Testis (tissue), 3 donors: ENCODE measurements around the gene SPOCK2. TPM values are rescaled to one million over a fixed set of nuclear protein-coding genes. Genes with fewer than 3 reads are reported as not detected.
A peak's percentile ranks its signal among the peaks of the same experiment; 100 is the strongest.

Experiments used
- DNase-seq: peaks from one replicate; pipeline ENCODE4 v3.0.0-alpha.2; 2019
- H3K27ac ChIP-seq, 2 donors: fragments of 200-600 bp; sonication (generic); one replicate each; pipeline ENCODE4 v1.5.1; 2019
- H3K27me3 ChIP-seq: fragments of 200-600 bp; sonication (generic); one replicate; pipeline ENCODE4 v1.5.1; 2019
- H3K36me3 ChIP-seq: fragments of 200-600 bp; sonication (generic); one replicate; pipeline ENCODE4 v1.5.1; 2017; ENCODE audit warnings: low read depth; ENCODE audit errors: missing control alignments
- H3K4me1 ChIP-seq: fragments of 200-600 bp; sonication (generic); one replicate; pipeline ENCODE4 v1.5.1; 2019
- H3K4me3 ChIP-seq, 2 donors: fragments of 200-600 bp; sonication (generic); one replicate each; pipeline ENCODE4 v1.5.1; 2017 to 2019
- H3K9me3 ChIP-seq: fragments of 200-600 bp; sonication (generic); one replicate; pipeline ENCODE4 v1.5.1; 2017
- CTCF ChIP-seq, 3 experiments: fragments of 450-650 bp in 2 of 3; fragments of 200-600 bp in 1 of 3; sonication (generic) in 1 of 3; IDR thresholded peaks; one replicate each; pipeline ENCODE4 v1.5.1; 2016 to 2019; ENCODE audit warnings: antibody characterized with exemption in 3 of 3, mild to moderate bottlenecking in 2 of 3, moderate library complexity in 1 of 3
- POLR2A ChIP-seq: fragments of 450-650 bp; IDR thresholded peaks from one replicate; pipeline ENCODE4 v1.6.1; 2017; ENCODE audit warnings: antibody characterized with exemption, mild to moderate bottlenecking, moderate library complexity
- WGBS, 2 donors: methylation state at CpG; one replicate each; pipeline ENCODE4 v1.1.5; 2018; 5-methylcytosine and 5-hydroxymethylcytosine counted together
- intact Hi-C: fragments of 100-400 bp; cut with DNase I; formaldehyde crosslinking; loops from one replicate; pipeline ENCODE4 v1.15.1; 2023; ENCODE audit warnings: low total_unique reads
- polyA plus RNA-seq: library from polyadenylated mRNA; stranded (reverse); fragments of 350-450 nt; fragmentation: Illumina TruSeq; extraction: RNeasy Lipid Tissue Mini Kit (QIAGEN cat#74804); gene quantifications from one replicate; pipeline ENCODE4 v1.2.3, GENCODE V29; 2014; ENCODE audit warnings: low read depth, low replicate concordance; ENCODE audit not compliant: insufficient read depth
- total RNA-seq, 2 donors: library from RNA; depleted of rRNA; stranded (reverse); fragments of >200 nt; gene quantifications; one replicate each; pipeline ENCODE4 v1.2.3, GENCODE V29; 2016

SPOCK2 gene
- total and polyA plus RNA-seq, 3 donors from 2014 or later, result 73.6 to 212 (median 113) TPM

- intact Hi-C loops, result no loop called here
- peaks cover 39% of the 10 kb centered on the region for H3K4me1 ChIP-seq
- no peaks in the 10 kb centered on the region for H3K9me3 ChIP-seq
- H3K36me3 ChIP-seq, result no peaks in the 10 kb centered on the region
- peak overlapping the region; percentile 61 to 65 for H3K27ac ChIP-seq
- H3K27me3 ChIP-seq, result no peaks in the 10 kb centered on the region
- no peak overlapping the region for H3K4me3 ChIP-seq
- DNase-seq, result no peak
- 56 to 58% methylated on average over 8 of the region's 8 CpGs for WGBS, 2 donors
- TF ChIP-seq CTCF (IDR thresholded peaks at IDR 0.05) (no peak), POLR2A (no peak)
These were observed 16.2 kb upstream of the SPOCK2 start for GRCh38 chr10:72104472-72105097.

- no peak for DNase-seq
- Histone ChIP-seq H3K9me3 (no peaks in the 10 kb centered on the region), H3K4me3 (no peak overlapping the region), H3K27me3 (no peaks in the 10 kb centered on the region), H3K27ac (no peak overlapping the region), H3K36me3 (no peaks in the 10 kb centered on the region), H3K4me1 (peaks cover 36% of the 10 kb centered on the region)
- intact Hi-C loops, result no loop called here
- WGBS, 2 donors, result 99% methylated on average over 10 of the region's 10 CpGs
- TF ChIP-seq POLR2A, result no peak
- TF ChIP-seq CTCF (IDR thresholded peaks at IDR 0.05), result no peak
These were observed 11.2 kb upstream of the SPOCK2 start for GRCh38 chr10:72099600-72099921.

- H3K36me3 ChIP-seq, result no peaks in the 10 kb centered on the region
- WGBS, 2 donors, result 89 to 94% methylated on average over 6 of the region's 6 CpGs
These were observed 10.7 kb upstream of the SPOCK2 start for GRCh38 chr10:72098836-72099599.

GRCh38 chr10:72098301-72098835 lies 10.0 kb upstream of the SPOCK2 start:
- no peak for DNase-seq
- Histone ChIP-seq H3K4me3 (no peak overlapping the region), H3K9me3 (no peaks in the 10 kb centered on the region), H3K36me3 (no peaks in the 10 kb centered on the region), H3K4me1 (peaks cover 26% of the 10 kb centered on the region), H3K27me3 (no peaks in the 10 kb centered on the region), H3K27ac (peak overlapping the region; percentile 33 to 60)
- intact Hi-C loops, result no loop called here
- no peak for TF ChIP-seq CTCF (IDR thresholded peaks at IDR 0.05)
- no peak for TF ChIP-seq POLR2A
- WGBS, 2 donors, result 91 to 96% methylated on average over 3 of the region's 3 CpGs

More at GRCh38 chr10:72098836-72099599, 10.7 kb upstream of the SPOCK2 start:
- TF ChIP-seq POLR2A (no peak), CTCF (IDR thresholded peaks at IDR 0.05) (no peak)
- H3K27me3 ChIP-seq, result no peaks in the 10 kb centered on the region
- H3K27ac ChIP-seq, result no peak overlapping the region
- no peaks in the 10 kb centered on the region for H3K9me3 ChIP-seq
- peaks cover 32% of the 10 kb centered on the region for H3K4me1 ChIP-seq
- DNase-seq, result no peak
- intact Hi-C loops, result no loop called here
- no peak overlapping the region for H3K4me3 ChIP-seq
